Measurements from ENCODE around the gene GPR61. TPM values are rescaled to one million over a fixed set of nuclear protein-coding genes. Genes with fewer than 3 reads are reported as not detected.

The GPR61 gene
- total RNA-seq, 4 donors from 2014 or later, result not detected

GRCh38 chr1:109564194-109564878, 24.7 kb downstream of the GPR61 start:
- H3K27ac ChIP-seq, result no peak overlapping the region
- H3K27me3 ChIP-seq, result no peaks in the 10 kb centered on the region
- no peaks in the 10 kb centered on the region for H3K9me3 ChIP-seq
- WGBS, 2 donors, result 78 to 81% methylated on average over 5 to 7 of the region's 7 CpGs
- H3K4me3 ChIP-seq, result no peak overlapping the region
- intact Hi-C loops (cut with DNase I), result no loop called here
- peaks cover 0 to 85% (median 16%) of the 10 kb centered on the region in 3 donors for H3K4me1 ChIP-seq
- H3K36me3 ChIP-seq, result no peaks in the 10 kb centered on the region
- no peak for DNase-seq
- TF ChIP-seq POLR2A (IDR thresholded peaks at IDR 0.05) (no peak), CTCF (IDR thresholded peaks at IDR 0.05) (no peak)

- no peak overlapping the region for H3K27ac ChIP-seq
- H3K36me3 ChIP-seq, result no peaks in the 10 kb centered on the region
- H3K4me3 ChIP-seq, result no peak overlapping the region
- WGBS, 2 donors, result 86 to 89% methylated on average over 3 of the region's 3 CpGs
- no peak for DNase-seq
- peaks cover 0 to 85% (median 19%) of the 10 kb centered on the region in 3 donors for H3K4me1 ChIP-seq
- intact Hi-C loops (cut with DNase I), result no loop called here
- no peaks in the 10 kb centered on the region for H3K9me3 ChIP-seq
- H3K27me3 ChIP-seq, result no peaks in the 10 kb centered on the region
- no peak for TF ChIP-seq CTCF (IDR thresholded peaks at IDR 0.05)
- no peak for TF ChIP-seq POLR2A (IDR thresholded peaks at IDR 0.05)
These were observed 25.6 kb downstream of the GPR61 start for GRCh38 chr1:109565241-109565640.

- intact Hi-C loops (cut with DNase I), result no loop called here
- no peaks in the 10 kb centered on the region for H3K9me3 ChIP-seq
- H3K4me1 ChIP-seq, result peaks cover 0 to 91% (median 30%) of the 10 kb centered on the region in 3 donors
- H3K36me3 ChIP-seq, result no peaks in the 10 kb centered on the region
- DNase-seq, result no peak
- H3K4me3 ChIP-seq, result no peak overlapping the region
- H3K27me3 ChIP-seq, result no peaks in the 10 kb centered on the region
- WGBS, 2 donors, result 80 to 92% methylated on average over 1 of the region's 1 CpG
- no peak for TF ChIP-seq CTCF (IDR thresholded peaks at IDR 0.05)
- no peak for TF ChIP-seq POLR2A (IDR thresholded peaks at IDR 0.05)
- H3K27ac ChIP-seq, result no peak overlapping the region
These were observed 27.3 kb downstream of the GPR61 start for GRCh38 chr1:109566982-109567381.

GRCh38 chr1:109567877-109568672, 28.4 kb downstream of the GPR61 start:
- peaks cover 0 to 91% (median 28%) of the 10 kb centered on the region in 3 donors for H3K4me1 ChIP-seq
- DNase-seq, result no peak
- WGBS, 2 donors, result 93 to 100% methylated on average over 4 of the region's 4 CpGs

More at GRCh38 chr1:109567877-109568672, 28.4 kb downstream of the GPR61 start:
- Histone ChIP-seq H3K36me3 (no peaks in the 10 kb centered on the region), H3K27me3 (no peaks in the 10 kb centered on the region), H3K4me3 (no peak overlapping the region), H3K9me3 (no peaks in the 10 kb centered on the region), H3K27ac (no peak overlapping the region)
- intact Hi-C loops (cut with DNase I), result no loop called here
- TF ChIP-seq POLR2A (IDR thresholded peaks at IDR 0.05) (no peak), CTCF (IDR thresholded peaks at IDR 0.05) (no peak)
